SK-N-SH (cell line): ENCODE measurements around the gene ASB8. TPM values are rescaled to one million over a fixed set of nuclear protein-coding genes. Genes with fewer than 3 reads are reported as not detected.
"Not testable (repeated sequence)": the region's sequence is repeated elsewhere in the genome, so short reads cannot be mapped to it uniquely, and the experiment has no call there.

Source experiments
- CTCF ChIA-PET: fragments of 300-600, 350-600 bp; formaldehyde crosslinking; extraction: SDS; loops from one replicate; lab custom pipeline; 2021; lab: Yijun Ruan, JAX
- POLR2A ChIA-PET: fragments of 350-600 bp; sonication (Branson Sonifier 250); formaldehyde crosslinking; extraction: SDS; loops from one replicate; lab custom pipeline; 2020; ENCODE audit warnings: antibody characterized with exemption, inconsistent platforms; lab: Yijun Ruan, JAX
- DNase-seq: peaks from one replicate; pipeline ENCODE4 v3.0.0; 2012
- H2AFZ ChIP-seq: fragments of 200-600 bp; sonication (generic); 2 replicates; pipeline ENCODE4 v1.8.1; 2016; ENCODE audit warnings: antibody characterized with exemption, mild to moderate bottlenecking, low read depth
- H3F3A ChIP-seq: fragments of 200-600 bp; sonication (generic); replicated peaks from 2 replicates; pipeline ENCODE3; 2016; ENCODE audit warnings: antibody characterized with exemption, mild to moderate bottlenecking; ENCODE audit not compliant: insufficient read depth
- H3K27ac ChIP-seq, 2 experiments: fragments of 200-500 bp in 1 of 2; fragments of 200-600 bp in 1 of 2; sonication (Bioruptor generic) in 1 of 2; sonication (generic), shearing (Covaris generic) in 1 of 2; 2 replicates each; pipeline versions ENCODE4 v1.5.1 to v1.6.1; 2014 to 2016; ENCODE audit warnings: low read depth in 2 of 2, inconsistent platforms in 1 of 2, low read length in 1 of 2, mild to moderate bottlenecking in 1 of 2, mixed read lengths in 1 of 2
- H3K27me3 ChIP-seq: fragments of 200-600 bp; sonication (generic), shearing (Covaris generic); 2 replicates; pipeline ENCODE4 v1.6.1; 2016; ENCODE audit warnings: mixed run types; ENCODE audit not compliant: insufficient read depth
- H3K36me3 ChIP-seq, 2 experiments: fragments of 200-500 bp in 1 of 2; fragments of 200-600 bp in 1 of 2; sonication (Bioruptor generic) in 1 of 2; sonication (generic) in 1 of 2; replicated peaks in 1 of 2; 2 replicates each; pipeline versions ENCODE3 to v1.5.1; 2014 to 2016; ENCODE audit warnings: low read length in 1 of 2, mild to moderate bottlenecking in 1 of 2; ENCODE audit not compliant: insufficient read depth in 2 of 2, control insufficient read depth in 1 of 2
- H3K4me1 ChIP-seq, 2 experiments: fragments of 200-500 bp in 1 of 2; fragments of 200-600 bp in 1 of 2; sonication (Bioruptor generic) in 1 of 2; sonication (generic), shearing (Covaris generic) in 1 of 2; 2 replicates each; pipeline versions ENCODE4 v1.5.1 to v1.6.1; 2014 to 2016; ENCODE audit warnings: low read depth in 1 of 2, low read length in 1 of 2, mixed run types in 1 of 2; ENCODE audit not compliant: insufficient read depth in 2 of 2, control insufficient read depth in 1 of 2
- H3K4me2 ChIP-seq: fragments of 200-600 bp; sonication (generic), shearing (Covaris generic); 2 replicates; pipeline ENCODE4 v1.6.1; 2017; ENCODE audit warnings: mixed run types
- H3K4me3 ChIP-seq, 2 experiments: fragments of 200-500 bp in 1 of 2; fragments of 200-600 bp in 1 of 2; sonication (Bioruptor generic) in 1 of 2; sonication (generic), shearing (Covaris generic) in 1 of 2; 2 replicates each; pipeline versions ENCODE4 v1.5.1 to v1.8.1; 2014 to 2016; ENCODE audit warnings: low read depth in 2 of 2, inconsistent platforms in 1 of 2, low read length in 1 of 2, mild to moderate bottlenecking in 1 of 2, mixed read lengths in 1 of 2, moderate library complexity in 1 of 2
- H3K79me2 ChIP-seq: fragments of 200-600 bp; sonication (generic); 2 replicates; pipeline ENCODE4 v1.8.1; 2017; ENCODE audit warnings: mild to moderate bottlenecking; ENCODE audit not compliant: insufficient read depth
- H3K9ac ChIP-seq: fragments of 200-600 bp; sonication (generic); 2 replicates; pipeline ENCODE4 v1.6.1; 2017; ENCODE audit warnings: mixed run types
- H3K9me2 ChIP-seq: fragments of 200-600 bp; sonication (generic); 2 replicates; pipeline ENCODE4 v1.6.1; 2017; ENCODE audit warnings: mixed run types
- H3K9me3 ChIP-seq: fragments of 200-600 bp; sonication (generic); 2 replicates; pipeline ENCODE4 v1.6.1; 2017; ENCODE audit warnings: mixed run types, mild to moderate bottlenecking, moderate library complexity
- H4K20me1 ChIP-seq: fragments of 200-600 bp; sonication (generic); 2 replicates; pipeline ENCODE4 v1.6.1; 2017; ENCODE audit warnings: mild to moderate bottlenecking, mixed run types; ENCODE audit not compliant: insufficient read depth
- CTCF ChIP-seq: fragments of 200-600 bp; sonication (generic); IDR thresholded peaks from 2 replicates; pipeline ENCODE4 v1.6.1; 2017; ENCODE audit warnings: antibody characterized with exemption, mild to moderate bottlenecking, moderate library complexity
- ELF1 ChIP-seq: IDR thresholded peaks from 2 replicates; pipeline ENCODE4 v1.4.0; 2012
- EP300 ChIP-seq, 2 experiments: IDR thresholded peaks; 2 replicates each; pipeline versions ENCODE4 v1.4.0 to v1.6.1; 2012; ENCODE audit warnings: borderline replicate concordance in 1 of 2, low read depth in 1 of 2, low read length in 1 of 2
- FOSL2 ChIP-seq: IDR thresholded peaks from 2 replicates; pipeline ENCODE4 v1.4.0; 2012; ENCODE audit warnings: low read depth, mild to moderate bottlenecking, moderate library complexity, borderline replicate concordance
- FOXJ3 ChIP-seq: sonication (generic); formaldehyde crosslinking; IDR thresholded peaks from 2 replicates; pipeline ENCODE4 v1.5.1; 2020; ENCODE audit warnings: mild to moderate bottlenecking, missing genetic modification reagents
- FOXM1 ChIP-seq: IDR thresholded peaks from 2 replicates; pipeline ENCODE4 v1.4.0; 2012; ENCODE audit warnings: low read depth, mild to moderate bottlenecking
- GATA2 ChIP-seq: sonication (generic); formaldehyde crosslinking; IDR thresholded peaks from 2 replicates; pipeline ENCODE4 v1.5.0; 2020; ENCODE audit warnings: mild to moderate bottlenecking, missing genetic modification reagents
- IRF3 ChIP-seq: fragments of 150-350 bp; IDR thresholded peaks from 2 replicates; pipeline ENCODE4 v1.6.1; 2016; ENCODE audit warnings: mild to moderate bottlenecking, low read depth, low read length
- JUND ChIP-seq: IDR thresholded peaks from 2 replicates; pipeline ENCODE4 v1.4.0; 2012
- MEF2A ChIP-seq: IDR thresholded peaks from 2 replicates; pipeline ENCODE4 v1.4.0; 2012; ENCODE audit warnings: low read depth, borderline replicate concordance
- NRF1 ChIP-seq: IDR thresholded peaks from 2 replicates; pipeline ENCODE4 v1.6.1; 2012; ENCODE audit warnings: low read depth, mild to moderate bottlenecking, low read length
- RAD21 ChIP-seq: IDR thresholded peaks from 2 replicates; pipeline ENCODE4 v1.6.1; 2012; ENCODE audit warnings: mild to moderate bottlenecking, low read length
- TAF1 ChIP-seq: IDR thresholded peaks from 2 replicates; pipeline ENCODE4 v1.6.1; 2012; ENCODE audit warnings: low read depth, mild to moderate bottlenecking, low read length, moderate library complexity, borderline replicate concordance
- TCF12 ChIP-seq: IDR thresholded peaks from 2 replicates; pipeline ENCODE4 v1.4.0; 2012
- TEAD4 ChIP-seq: IDR thresholded peaks from 2 replicates; pipeline ENCODE4 v1.4.0; 2012; ENCODE audit warnings: mild to moderate bottlenecking, borderline replicate concordance; ENCODE audit not compliant: insufficient read depth
- WGBS: methylation state at CpG from one replicate; pipeline ENCODE4 v1.1.6; 2017; ENCODE audit warnings: low lambda C conversion rate; 5-methylcytosine and 5-hydroxymethylcytosine counted together
- polyA plus RNA-seq, 3 experiments: library from polyadenylated mRNA; depleted of rRNA; stranded (reverse); fragments of >200 nt; gene quantifications; 2 replicates each; pipeline ENCODE4 v1.2.3, GENCODE V29; 2012

ASB8 gene
- polyA plus RNA-seq, 1 of the 3 experiments (the other 2 are of a cell fraction), result 13.8 TPM

GRCh38 chr12:48125985-48126384 is 31.3 kb downstream of the ASB8 start:
- 88% methylated on average over 4 of the region's 4 CpGs for WGBS
- peaks cover 47 to 76% of the 10 kb centered on the region in 2 experiments for H3K36me3 ChIP-seq
- POLR2A ChIA-PET, result no interaction called here
- H3K9ac ChIP-seq, result no peak overlapping the region
- CTCF ChIA-PET, result no interaction called here
- H3K4me1 ChIP-seq, result no peaks in the 10 kb centered on the region; a peak in 1 of 4 replicates
- H4K20me1 ChIP-seq, result no peaks in the 10 kb centered on the region
- no peaks in the 10 kb centered on the region for H3K9me2 ChIP-seq
- H3K79me2 ChIP-seq, result peaks cover 12% of the 10 kb centered on the region; the same call in 1 of the 2 replicates
- H3K27me3 ChIP-seq, result no peaks in the 10 kb centered on the region
- no peak overlapping the region for H3K27ac ChIP-seq
- H3F3A ChIP-seq, result no peaks in the 10 kb centered on the region
- TF ChIP-seq ELF1 (no peak), TEAD4 (no peak), TAF1 (no peak), TCF12 (no peak), JUND (no peak), FOXJ3 (no peak), EP300 (IDR thresholded peaks at IDR 0.05; ENCODE audit: borderline replicate concordance in 1 of 2, low read depth in 1 of 2, low read length in 1 of 2) (no peak), RAD21 (no peak), NRF1 (no peak), FOXM1 (no peak), MEF2A (no peak), IRF3 (no peak), GATA2 (CRISPR knock-in tag) (no peak), FOSL2 (no peak), CTCF (no peak)
- no peaks in the 10 kb centered on the region for H3K9me3 ChIP-seq
- H2AFZ ChIP-seq, result no peak overlapping the region
- H3K4me3 ChIP-seq, result no peak overlapping the region
- DNase-seq, result no peak
- H3K4me2 ChIP-seq, result no peak overlapping the region

DNA sequence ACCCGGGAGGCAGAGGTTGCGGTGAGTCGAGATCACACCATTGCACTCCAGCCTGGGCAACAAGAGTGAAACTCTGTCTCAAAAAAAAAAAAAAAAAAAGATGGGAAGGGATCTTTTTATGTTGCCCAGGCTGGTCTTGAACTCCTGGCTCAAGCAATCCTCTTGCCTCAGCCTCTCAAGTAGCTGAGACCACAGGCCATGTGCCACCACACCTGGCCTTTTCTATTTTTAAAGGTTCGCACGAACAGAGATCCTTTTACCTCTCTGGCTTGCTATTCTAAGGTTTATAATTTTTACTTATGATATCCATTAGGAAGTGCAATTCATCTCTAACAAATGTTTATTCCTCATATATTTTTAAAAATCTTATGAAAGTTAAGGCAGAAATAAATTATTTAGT is 31.8 kb downstream of the ASB8 start:
- H3K79me2 ChIP-seq, result peaks cover 16% of the 10 kb centered on the region
- peaks cover 47 to 71% of the 10 kb centered on the region in 2 experiments for H3K36me3 ChIP-seq
- CTCF ChIA-PET, result not testable (repeated sequence)

More for the DNA sequence above, 31.8 kb downstream of the ASB8 start:
- H3K9me2 ChIP-seq, H2AFZ ChIP-seq, H3K4me2 ChIP-seq, H3K27ac ChIP-seq, POLR2A ChIA-PET, DNase-seq, H4K20me1 ChIP-seq, H3K9ac ChIP-seq, H3F3A ChIP-seq, H3K9me3 ChIP-seq, H3K4me1 ChIP-seq, H3K4me3 ChIP-seq, H3K27me3 ChIP-seq: not testable (repeated sequence)
- WGBS, result 95% methylated on average over 5 of the region's 5 CpGs
